Activated CD4-positive, alpha-beta T cell treated with anti-CD3 and anti-CD28 coated beads, Interleukin-2, amount 50 U/mL, for 24 hours (primary cell): ENCODE data around the gene ISM1.

Source experiments
- DNase-seq, 2 donors: peaks; one replicate each; pipeline ENCODE4 v3.0.0-alpha.2; 2020; ENCODE audit warnings: low read depth in 1 of 2, low spot score in 1 of 2

The ISM1 gene

GRCh38 chr20:13341737-13342393 lies 120.8 kb downstream of the ISM1 start:
- no peak for DNase-seq

GRCh38 chr20:13342469-13343242 lies 121.6 kb downstream of the ISM1 start:
- no peak for DNase-seq

- no peak for DNase-seq
These were observed 123.6 kb downstream of the ISM1 start for GRCh38 chr20:13344671-13345070.

GRCh38 chr20:13348311-13349234 lies 127.5 kb downstream of the ISM1 start:
- DNase-seq = no peak

GRCh38 chr20:13349235-13349604 lies 128.1 kb downstream of the ISM1 start:
- DNase-seq = no peak
